ENCODE data around the gene TSN.
"Not testable (repeated sequence)": the region's sequence is repeated elsewhere in the genome, so short reads cannot be mapped to it uniquely, and the experiment has no call there.

GRCh38 chr2:121711481-121711880, 44.0 kb upstream of the TSN start:
- TF ChIP-seq CTCF, ZNF701 (tag by site-specific recombination; IDR thresholded peaks at IDR 0.05): not testable (repeated sequence)

Measured in HEK293 (cell line).